NCI-H526 (cell line): ENCODE measurements around the gene CAP2.
"Not testable (repeated sequence)": the region's sequence is repeated elsewhere in the genome, so short reads cannot be mapped to it uniquely, and the experiment has no call there.

Experiments
- DNase-seq, 2 experiments: peaks; one replicate each; lab custom pipeline; 2025; lab: John Stamatoyannopoulos, UW

The CAP2 gene

DNA sequence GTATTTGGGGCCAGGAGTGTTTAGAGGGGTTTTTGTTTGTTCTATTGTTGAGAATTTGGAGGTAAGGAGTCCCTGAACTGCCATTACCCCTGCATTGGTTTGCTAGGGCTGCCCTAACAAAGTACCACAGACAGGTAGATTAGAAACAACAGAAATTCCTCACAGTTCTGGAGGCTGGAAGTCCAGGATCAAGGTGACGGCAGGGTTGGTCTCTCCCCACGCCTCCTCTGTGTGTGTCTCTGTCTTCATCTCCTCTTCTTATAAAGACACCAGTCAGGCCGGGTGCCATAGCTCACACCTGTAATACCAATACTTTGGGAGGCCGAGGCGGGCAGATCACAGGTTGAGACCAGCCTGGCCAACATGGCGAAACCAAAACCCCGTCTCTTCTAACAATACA, 109.7 kb downstream of the CAP2 start:
- no peak for DNase-seq

DNA sequence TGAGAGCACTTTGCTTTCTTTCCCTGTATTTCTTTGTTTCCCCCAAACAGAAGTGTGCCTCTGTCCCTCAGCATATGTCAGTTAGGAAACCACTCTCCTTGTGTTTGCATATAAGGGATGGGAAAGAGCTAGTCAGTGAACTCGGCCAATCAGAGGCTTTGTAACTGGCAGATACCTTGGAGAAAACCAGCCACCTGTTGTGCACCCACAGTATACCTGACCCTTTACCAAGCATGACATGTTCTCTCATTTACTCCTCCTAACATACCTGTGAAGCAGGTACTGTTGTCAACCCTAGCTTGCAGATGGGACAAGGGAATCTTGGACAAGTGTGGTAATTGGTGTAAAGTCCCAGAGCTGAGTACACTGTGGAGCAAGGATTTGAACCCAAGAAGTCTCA, 110.6 kb downstream of the CAP2 start:
- DNase-seq: peak in 1 of 2 experiments; percentile 7

DNA sequence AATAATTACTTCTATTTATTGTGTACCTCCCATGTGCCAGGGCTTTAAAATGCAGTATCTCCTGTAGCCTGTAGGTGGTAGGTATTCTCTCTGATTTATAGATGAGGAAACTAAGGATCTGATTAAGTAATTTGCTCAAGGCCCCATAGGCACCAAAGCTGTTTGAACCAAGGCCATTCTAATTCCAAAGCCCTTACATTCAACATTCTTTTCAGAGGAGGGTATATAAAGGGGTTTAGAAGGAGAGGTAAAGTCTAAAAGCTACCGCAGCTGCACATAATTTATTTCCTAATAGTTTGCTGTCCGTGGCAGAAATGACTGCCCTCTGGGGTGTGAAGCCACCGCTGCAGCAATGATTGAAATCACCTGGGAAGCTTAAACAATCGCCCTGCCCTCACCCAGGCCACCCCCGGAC, 111.7 kb downstream of the CAP2 start:
- DNase-seq: peak in 1 of 2 experiments; percentile 13

DNA sequence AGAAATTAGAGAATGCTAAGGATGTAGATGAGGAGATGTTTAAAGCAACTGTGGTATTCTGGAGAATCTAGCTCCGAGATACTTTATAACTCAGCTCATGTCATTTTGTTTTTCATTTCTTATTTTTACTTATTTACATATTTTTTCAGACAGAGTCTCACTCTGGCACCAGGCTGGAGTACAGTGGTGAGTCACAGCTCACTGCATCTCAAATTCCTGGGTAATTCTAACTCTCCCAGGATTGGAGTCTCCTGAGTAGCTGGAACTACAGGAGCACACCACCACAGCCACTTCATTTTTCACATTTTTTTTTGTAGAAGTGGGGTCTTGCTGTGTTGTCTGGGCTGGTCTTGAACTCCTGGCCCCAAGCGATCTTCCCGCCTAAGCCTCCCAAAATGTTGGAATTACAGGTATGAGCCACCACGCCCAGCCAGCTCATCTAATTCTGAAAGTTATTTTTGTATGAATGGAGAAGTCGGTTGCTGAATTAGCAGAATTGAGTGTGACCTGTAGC, 112.4 kb downstream of the CAP2 start:
- no peak for DNase-seq

DNA sequence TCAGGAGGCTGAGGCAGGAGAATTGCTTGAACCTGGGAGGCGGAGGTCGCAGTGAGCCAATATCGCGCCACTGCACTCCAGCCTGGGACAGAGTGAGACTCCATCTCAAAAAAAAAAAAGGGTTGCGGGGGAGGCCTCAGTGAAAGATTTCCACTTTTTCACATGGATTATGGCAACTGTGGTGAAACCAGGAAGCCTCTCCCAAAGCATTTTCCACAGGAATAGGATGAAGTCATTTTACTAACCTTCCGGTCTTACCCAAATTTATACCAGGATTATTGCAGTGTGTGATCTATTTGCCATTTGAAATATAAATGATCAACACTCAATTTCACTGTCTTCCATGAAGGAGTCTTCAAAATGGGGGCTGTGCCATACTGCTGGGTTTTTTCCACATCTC, 113.1 kb downstream of the CAP2 start:
- DNase-seq: no peak

DNA sequence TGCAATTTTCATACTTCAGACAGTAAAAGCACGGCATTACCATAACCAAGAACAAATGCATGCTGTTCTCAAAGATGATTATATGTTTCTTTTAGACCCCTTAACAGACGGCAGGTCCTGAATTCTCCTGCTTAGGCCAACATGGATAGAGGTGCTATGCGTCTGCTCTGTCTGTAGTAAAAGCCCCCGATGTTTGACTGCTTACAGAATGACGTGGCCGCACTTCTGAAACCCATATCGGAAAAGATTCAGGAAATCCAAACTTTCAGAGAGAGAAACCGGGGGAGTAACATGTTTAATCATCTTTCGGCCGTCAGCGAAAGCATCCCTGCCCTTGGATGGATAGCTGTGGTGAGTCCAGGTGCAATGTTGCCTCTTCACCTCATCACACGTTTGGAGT, 113.6 kb downstream of the CAP2 start:
- no peak for DNase-seq

DNA sequence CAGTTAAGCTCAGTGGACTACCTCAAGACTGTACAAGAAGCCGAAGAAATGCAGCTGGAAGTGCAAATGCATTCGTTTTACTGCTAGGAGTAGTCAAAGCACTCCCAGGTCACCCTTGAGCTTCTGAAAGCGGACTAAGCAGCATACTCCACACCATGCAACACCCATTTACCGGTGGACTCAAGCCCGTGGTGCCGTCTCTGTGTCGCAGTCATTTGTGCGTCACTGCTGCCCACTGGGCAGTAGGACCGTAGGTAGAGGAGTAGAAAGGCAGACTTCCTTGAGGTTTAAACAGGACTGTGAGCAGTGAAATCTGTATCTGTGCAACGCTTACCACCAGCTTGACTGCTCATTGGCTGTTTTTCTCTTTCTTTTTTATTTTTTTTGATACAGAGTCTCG, 117.7 kb downstream of the CAP2 start:
- DNase-seq: no peak

DNA sequence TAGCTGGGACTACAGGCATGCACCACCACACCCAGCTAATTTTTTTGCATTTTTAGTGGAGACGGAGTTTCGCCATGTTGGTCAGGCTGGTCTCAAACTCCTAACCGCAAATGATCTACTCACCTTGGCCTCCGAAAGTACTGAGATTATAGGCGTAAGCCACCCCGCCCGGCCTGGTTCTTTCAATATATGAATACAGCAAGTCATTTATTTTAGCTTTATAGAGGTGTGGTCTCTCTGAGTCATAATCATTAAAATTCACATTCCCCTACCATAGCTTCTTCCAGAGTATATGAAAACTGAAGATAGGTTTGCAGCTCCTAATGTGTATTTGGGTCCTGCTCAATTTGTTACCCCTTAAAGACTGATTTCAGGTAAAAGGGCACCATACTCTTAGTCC, 118.2 kb downstream of the CAP2 start:
- DNase-seq: no peak

DNA sequence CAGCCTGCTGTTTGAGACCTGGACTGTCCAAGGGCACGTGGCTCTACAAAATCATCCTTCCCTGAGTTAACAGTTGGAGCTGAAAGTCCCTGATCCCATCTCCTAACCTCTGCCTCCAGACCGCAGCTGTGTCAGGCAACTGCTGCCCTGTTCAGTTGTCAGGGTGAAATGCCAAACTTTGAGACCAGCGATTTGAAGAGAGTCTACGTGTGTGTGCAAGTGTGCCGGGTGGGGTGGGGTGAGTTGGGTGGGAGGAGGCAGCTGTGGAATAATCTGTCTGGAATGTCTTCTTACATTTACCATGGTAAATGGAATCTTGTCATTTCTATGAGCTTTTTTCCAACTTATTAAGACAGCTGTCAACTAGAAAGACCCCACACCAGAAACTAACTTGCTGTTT, 125.7 kb downstream of the CAP2 start:
- DNase-seq: no peak

DNA sequence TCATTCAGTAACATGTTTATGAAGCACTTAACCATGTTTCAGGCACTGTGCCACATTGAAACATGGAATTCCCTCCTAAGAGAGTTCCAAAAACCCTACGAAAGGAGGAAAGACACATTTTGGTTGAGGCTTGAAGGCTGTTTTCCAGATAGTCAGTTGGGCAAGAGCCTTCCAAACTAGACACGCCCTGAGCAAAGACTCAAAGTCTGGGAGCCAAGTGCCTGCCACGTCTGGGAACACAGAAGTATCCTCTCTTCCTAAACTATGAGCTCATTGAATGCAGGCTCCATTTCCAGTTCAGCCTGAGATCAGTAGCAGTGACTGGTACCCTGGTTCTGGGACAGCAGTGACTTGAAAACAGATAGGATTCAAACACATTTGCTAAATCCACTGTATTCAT, 132.2 kb downstream of the CAP2 start:
- DNase-seq: no peak

DNA sequence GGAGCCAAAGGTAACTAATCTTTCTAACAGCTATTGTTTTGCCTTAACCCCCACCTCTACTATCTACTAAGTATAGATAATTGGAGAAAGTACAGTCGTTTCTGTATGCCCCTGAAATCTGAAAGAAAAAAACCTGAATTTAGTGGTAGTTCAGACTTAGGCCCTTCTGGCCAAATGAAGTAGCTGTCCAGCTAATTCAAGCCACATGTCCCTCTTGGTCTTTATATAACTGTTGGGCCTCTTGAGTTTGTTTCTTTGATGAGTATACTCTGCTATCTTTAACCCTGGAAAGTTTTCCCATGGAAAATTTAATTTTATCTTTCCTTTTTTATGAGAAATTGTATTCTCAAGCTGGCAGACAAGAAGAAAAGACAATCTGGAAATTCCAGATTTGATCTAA, 133.7 kb downstream of the CAP2 start:
- no peak for DNase-seq

DNA sequence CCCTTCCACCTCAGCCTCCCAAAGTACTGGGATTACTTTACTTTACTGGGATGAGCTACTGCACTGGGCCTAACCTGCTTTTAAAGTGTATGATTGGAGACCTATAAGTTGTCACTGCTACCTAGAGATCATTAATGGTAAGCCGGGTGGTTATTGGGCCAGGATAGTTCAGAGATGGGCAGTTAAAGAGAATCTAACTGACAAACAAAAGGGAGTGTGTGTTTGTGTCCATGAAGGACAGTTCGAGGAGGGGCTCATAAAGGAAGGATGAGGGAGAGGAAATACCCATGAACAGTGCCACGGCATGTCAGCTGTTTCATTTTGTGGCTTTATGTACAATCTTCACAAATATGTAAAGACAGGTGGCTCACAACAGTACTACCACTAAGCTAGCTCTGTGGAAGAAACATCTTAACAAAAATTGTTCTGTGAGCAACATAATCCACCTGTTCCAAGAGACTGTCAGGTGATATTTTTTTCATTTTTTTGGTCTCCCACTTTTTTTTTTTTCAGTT, 137.0 kb downstream of the CAP2 start:
- DNase-seq: no peak

DNA sequence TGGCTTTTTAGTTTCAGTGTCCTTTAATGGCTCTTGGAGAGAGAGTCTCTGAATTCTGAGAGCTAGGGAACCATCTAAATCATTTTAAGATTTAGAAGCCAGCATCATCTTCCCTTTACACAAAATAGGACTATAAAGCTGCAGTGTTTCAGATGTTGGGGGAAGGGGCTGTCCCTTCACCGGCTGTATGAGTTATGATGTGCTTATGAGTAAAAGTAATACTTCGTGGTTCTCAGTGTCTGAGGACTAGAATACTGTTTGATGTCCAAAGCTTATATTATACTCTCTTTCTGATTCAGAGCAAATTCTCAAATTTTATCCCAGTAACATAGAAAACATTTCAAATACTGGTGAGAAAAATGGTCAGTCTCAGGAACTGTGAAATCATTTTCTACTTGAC, 143.2 kb downstream of the CAP2 start:
- DNase-seq: no peak

DNA sequence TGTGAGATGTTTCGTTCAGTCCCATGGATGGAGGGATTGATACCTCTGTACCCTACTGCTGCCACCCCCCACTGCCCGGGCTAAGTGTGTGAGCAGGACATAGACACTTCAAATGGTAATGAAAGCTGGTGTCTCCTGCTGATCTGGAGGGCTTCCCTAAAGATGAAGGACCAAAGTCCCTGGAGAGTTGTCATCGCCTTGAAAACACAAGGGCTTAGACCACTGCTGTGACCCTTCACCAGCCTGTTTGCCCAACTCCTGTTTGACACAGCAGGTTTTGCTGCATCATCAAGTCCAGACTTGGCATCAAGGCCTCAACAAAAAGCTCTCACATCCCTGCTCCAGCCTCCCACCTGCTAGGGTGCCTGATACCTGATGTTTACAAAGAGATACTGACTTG, 148.8 kb downstream of the CAP2 start:
- no peak for DNase-seq

DNA sequence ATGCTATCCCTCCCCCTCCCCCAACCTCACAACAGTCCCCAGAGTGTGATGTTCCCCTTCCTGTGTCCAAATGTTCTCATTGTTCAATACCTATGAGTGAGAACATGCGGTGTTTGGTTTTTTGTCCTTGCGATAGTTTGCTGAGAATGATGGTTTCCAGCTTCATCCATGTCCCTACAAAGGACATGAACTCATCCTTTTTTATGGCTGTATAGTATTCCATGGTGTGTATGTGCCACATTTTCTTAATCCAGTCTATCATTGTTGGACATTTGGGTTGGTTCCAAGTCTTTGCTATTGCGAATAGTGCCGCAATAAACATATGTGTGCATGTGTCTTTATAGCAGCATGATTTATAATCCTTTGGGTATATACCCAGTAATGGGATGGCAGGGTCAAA, 152.3 kb downstream of the CAP2 start:
- DNase-seq: not testable (repeated sequence)

DNA sequence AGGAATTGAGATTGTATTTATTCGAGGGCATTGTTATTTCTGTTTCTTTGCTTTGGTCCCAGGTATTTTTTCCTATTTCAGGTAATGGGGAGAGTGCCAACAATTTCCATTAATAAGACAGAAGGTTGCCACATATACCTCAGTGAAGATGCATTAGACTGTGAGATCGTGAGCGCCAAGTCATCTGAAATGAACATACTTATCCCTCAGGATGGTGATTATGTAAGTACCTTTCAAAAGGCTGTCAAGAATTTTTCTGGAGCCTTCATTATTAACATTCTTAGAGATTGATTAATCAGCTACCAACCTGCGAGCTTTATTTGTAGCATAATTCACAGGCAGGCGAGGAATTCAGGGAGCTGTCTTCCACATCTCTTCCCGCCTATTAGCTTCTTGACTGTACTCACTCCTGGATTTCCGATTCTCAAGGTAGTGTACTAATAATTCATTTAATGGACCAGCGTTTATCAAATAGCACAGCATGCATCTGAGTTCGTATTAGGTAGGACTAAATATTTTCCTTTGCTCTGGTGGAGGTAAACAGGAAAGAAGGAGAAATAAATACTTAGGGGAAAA, 158.1 kb downstream of the CAP2 start:
- DNase-seq: no peak

DNA sequence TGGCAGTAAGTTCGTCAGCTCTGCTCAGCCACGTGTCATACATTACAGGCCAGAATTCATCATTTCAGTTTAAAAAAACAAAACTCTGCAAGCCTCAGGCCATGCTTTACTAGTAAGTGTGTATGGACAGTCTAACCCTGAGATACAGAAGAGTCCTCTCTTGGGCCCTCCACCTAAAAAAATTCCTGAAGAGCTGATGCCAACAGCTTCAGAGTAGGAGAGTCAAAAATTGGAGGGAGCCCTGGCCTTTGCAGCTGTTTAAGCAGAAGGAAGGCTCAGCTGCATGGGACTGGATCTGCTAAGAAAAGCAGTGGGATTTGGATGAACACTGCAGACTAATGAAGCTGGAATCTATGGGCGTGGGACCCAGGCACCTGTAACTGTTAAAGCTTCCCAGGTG, 159.5 kb downstream of the CAP2 start:
- no peak for DNase-seq

DNA sequence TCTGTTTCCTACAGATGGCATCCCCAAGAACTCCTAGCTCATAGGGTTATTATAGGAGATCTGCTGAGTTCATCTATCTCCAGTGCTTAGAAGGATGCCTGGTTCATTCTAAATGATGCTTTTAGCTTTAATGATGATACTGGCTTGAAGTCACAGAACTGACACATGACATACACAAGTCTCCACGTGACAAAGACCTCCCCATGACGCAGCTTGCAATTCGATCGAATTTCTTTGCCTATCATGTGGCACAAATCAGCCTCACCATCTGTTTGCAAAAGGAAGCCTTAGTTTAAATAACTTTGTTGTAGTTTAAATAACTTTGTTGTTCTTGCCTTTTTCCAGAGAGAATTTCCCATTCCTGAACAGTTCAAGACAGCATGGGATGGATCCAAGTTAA, 162.6 kb downstream of the CAP2 start:
- no peak for DNase-seq

DNA sequence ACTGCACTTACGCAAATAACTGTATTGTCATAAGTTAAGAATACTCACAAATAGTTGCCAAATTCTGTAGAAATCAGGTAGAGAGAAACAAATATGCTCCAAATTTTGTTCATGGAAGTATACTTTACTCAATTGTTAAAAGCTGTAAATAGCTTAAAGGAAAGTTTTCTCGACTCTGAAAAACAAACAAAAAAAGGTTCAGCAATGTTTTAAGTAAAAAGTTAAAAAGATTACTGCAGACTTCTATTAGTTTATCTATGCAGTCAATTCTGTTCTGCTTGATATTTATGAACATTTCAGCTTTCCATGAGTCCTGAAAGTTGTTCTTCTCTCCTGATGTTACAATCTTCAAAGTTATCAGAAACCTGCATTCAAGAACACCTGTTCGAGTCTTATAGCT, 169.2 kb downstream of the CAP2 start:
- no peak for DNase-seq

DNA sequence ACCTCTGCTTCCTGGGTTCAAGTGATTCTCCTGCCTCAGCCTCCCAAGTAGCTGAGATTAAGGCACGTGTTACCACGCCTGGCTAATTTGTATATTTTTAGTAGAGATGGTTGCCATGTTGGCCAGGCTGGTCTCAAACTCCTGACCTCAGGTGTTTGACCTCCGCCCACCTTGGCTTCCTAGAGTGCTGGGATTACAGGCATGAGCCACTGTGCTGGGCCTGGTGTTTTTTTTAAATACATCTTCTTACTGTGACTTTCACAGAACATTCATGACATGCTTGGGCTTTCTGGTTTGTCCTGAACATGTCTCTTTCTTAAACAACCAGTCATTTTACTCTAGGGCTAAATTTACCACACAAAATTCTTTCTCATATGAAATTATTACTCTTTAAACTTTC, 172.0 kb downstream of the CAP2 start:
- no peak for DNase-seq

DNA sequence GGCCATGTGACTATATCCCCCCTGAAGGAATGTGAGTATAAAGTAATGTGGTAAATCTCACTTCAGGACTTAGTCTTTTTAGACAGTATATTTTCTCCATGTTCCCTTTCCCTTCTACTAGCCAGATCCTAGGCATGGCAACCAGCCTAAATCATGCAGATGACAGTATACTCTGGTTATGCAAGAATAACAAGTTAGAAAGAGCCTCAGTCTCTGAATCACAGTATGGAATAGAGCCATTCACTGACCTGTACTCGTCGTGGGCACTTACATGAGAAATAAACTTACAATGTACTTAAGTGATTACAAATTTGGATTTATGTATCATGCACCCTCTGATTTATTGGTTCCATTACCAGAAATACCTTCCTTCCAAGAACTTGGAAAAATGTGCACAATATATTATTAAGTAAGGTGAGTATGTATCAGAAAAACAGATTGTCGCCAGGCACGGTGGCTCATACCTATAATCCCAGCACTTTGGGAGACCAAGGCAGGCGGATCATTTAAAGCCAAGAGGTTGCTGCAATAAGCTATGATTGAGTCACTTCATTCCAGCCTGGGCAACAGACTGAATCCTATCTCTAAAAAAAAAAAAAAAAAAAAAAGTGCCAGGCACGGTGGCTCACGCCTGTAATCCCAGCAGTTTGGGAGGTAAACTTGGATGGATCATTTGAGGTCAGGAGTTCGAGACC, 181.6 kb downstream of the CAP2 start:
- DNase-seq: no peak

DNA sequence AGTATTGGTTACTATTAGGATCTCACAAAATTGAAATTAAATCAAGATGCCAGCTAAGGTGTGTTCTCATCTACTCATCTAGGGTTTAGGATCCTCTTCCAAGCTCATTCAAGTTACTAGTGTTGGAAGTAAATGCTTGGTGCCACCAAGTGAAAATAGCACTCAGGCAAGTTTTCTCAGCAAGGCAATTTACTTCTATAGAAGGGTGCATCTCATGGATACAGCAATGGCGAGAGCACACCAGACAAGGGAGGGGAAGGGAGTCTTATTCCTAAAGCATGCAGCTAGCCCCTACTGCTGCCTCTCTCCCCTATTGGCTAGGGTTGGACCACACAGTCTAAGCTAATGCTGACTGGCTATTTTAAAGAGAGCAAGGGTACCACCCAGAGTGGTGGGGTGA, 183.7 kb downstream of the CAP2 start:
- no peak for DNase-seq

DNA sequence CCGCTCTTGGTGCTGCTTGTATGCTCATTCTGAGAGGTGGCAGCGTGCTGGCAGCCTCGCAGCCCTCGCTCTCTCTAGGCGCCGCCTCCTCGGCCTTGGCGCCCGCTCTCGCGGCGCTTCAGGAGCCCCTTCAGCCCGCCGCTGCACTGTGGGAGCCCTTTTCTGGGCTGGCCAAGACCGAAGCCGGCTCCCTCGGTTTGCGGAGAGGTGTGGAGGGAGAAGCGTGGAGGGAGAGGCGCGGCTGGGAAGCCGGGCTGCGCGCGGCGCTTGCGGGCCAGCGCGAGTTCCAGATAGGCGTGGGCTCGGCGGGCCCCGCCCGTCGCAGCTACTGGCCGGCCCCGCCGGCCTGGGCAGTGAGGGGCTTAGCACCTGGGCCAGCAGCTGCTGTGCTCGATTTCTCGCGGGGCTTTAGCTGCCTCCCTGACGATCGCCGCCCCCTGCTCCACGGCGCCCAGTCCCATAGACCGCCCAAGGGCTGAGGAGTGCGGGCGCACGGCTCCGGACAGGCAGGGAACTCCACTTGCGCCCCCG, 187.2 kb downstream of the CAP2 start:
- no peak for DNase-seq

DNA sequence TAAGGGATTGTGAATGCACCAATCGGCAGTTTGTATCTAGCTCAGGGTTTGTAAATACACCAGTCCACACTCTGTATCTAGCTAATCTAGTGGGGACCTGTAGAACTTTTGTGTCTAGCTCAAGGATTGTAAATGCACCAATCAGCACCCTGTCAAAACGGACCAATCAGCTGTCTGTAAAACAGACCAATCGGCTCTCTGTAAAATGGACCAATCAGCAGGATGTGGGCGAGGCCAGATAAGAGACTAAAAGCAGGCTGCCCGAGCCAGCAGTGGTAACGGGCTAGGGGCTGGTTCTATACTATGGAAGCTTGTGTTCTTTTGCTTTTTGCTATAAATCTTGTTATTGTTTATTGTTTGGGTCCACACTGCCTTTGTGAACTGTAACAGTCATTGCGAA, 187.9 kb downstream of the CAP2 start:
- not testable (repeated sequence) for DNase-seq
